Measurements from ENCODE around the gene DIO3.
"Not testable (repeated sequence)": the region's sequence is repeated elsewhere in the genome, so short reads cannot be mapped to it uniquely, and the experiment has no call there.

DIO3 gene

GRCh38 chr14:101542391-101542790, 18.9 kb upstream of the DIO3 start:
- DNase-seq (ENCODE audit: low read depth), result no peak

- no peak for DNase-seq (ENCODE audit: low read depth)
These were observed 17.5 kb upstream of the DIO3 start for GRCh38 chr14:101543814-101544213.

GRCh38 chr14:101544550-101544949, 16.7 kb upstream of the DIO3 start:
- DNase-seq (ENCODE audit: low read depth), result no peak

- no peak for DNase-seq (ENCODE audit: low read depth)
These were observed 14.6 kb upstream of the DIO3 start for GRCh38 chr14:101546706-101547105.

GRCh38 chr14:101547107-101547738, 14.1 kb upstream of the DIO3 start:
- DNase-seq (ENCODE audit: low read depth), result no peak

GRCh38 chr14:101547961-101548669, 13.2 kb upstream of the DIO3 start:
- no peak for DNase-seq (ENCODE audit: low read depth)

GRCh38 chr14:101548710-101549109, 12.6 kb upstream of the DIO3 start:
- no peak for DNase-seq (ENCODE audit: low read depth)

- DNase-seq (ENCODE audit: low read depth), result no peak
These were observed 12.1 kb upstream of the DIO3 start for GRCh38 chr14:101549154-101549553.

- DNase-seq (ENCODE audit: low read depth), result not testable (repeated sequence)
These were observed 10.9 kb upstream of the DIO3 start for GRCh38 chr14:101550202-101550912.

- DNase-seq (ENCODE audit: low read depth), result no peak
These were observed 9.3 kb upstream of the DIO3 start for GRCh38 chr14:101551729-101552595.

GRCh38 chr14:101552786-101553231, 8.5 kb upstream of the DIO3 start:
- DNase-seq (ENCODE audit: low read depth), result no peak

GRCh38 chr14:101553393-101553792, 7.9 kb upstream of the DIO3 start:
- no peak for DNase-seq (ENCODE audit: low read depth)

- no peak for DNase-seq (ENCODE audit: low read depth)
These were observed 7.4 kb upstream of the DIO3 start for GRCh38 chr14:101553931-101554330.

GRCh38 chr14:101554991-101555668, 6.2 kb upstream of the DIO3 start:
- DNase-seq (ENCODE audit: low read depth), result no peak

- not testable (repeated sequence) for DNase-seq (ENCODE audit: low read depth)
These were observed 5.6 kb upstream of the DIO3 start for GRCh38 chr14:101555669-101556043.

- DNase-seq (ENCODE audit: low read depth), result no peak
These were observed 5.2 kb upstream of the DIO3 start for GRCh38 chr14:101556131-101556530.

- DNase-seq (ENCODE audit: low read depth), result no peak
These were observed 4.6 kb upstream of the DIO3 start for GRCh38 chr14:101556566-101557320.

GRCh38 chr14:101557321-101557695, 4.0 kb upstream of the DIO3 start:
- DNase-seq (ENCODE audit: low read depth), result no peak

- DNase-seq (ENCODE audit: low read depth), result no peak
These were observed 3.2 kb upstream of the DIO3 start for GRCh38 chr14:101557811-101558738.

- no peak for DNase-seq (ENCODE audit: low read depth)
These were observed 2.5 kb upstream of the DIO3 start for GRCh38 chr14:101558739-101559240.

Measured in stromal cell of bone marrow (primary cell).